WTC11 (cell line): ENCODE data around the gene ZNF317. TPM values are rescaled to one million over a fixed set of nuclear protein-coding genes. Genes with fewer than 3 reads are reported as not detected.

ENCODE experiments used
- ATAC-seq: fragments of 200-7000 bp; cut with Tn5 transposase; 2 replicates; pipeline ENCODE4 v1.10.0; 2021; ENCODE audit warnings: mild to moderate bottlenecking, moderate library complexity
- CTCF ChIA-PET: fragments of 300-600 bp; sonication (Branson Sonifier 250); formaldehyde crosslinking; loops from one replicate; lab custom pipeline; 2021; ENCODE audit warnings: antibody characterized with exemption; lab: Charles Lee
- POLR2A ChIA-PET: fragments of 350-600 bp; sonication (Branson Sonifier 250); formaldehyde crosslinking; loops from one replicate; lab custom pipeline; 2021; ENCODE audit warnings: antibody characterized with exemption; lab: Charles Lee
- DNase-seq: peaks from one replicate; pipeline ENCODE4 v3.0.0; 2021; ENCODE audit warnings: low spot score
- H3K27ac Mint-ChIP-seq: 2 replicates; pipeline ENCODE4 v1.8.0; 2021; ENCODE audit warnings: mixed read lengths
- H3K27me3 Mint-ChIP-seq: 2 replicates; pipeline ENCODE4 v1.8.0; 2021; ENCODE audit warnings: low read depth, mild to moderate bottlenecking, moderate library complexity, mixed read lengths
- H3K36me3 Mint-ChIP-seq: 2 replicates; pipeline ENCODE4 v1.8.0; 2021; ENCODE audit warnings: mixed read lengths
- H3K4me1 Mint-ChIP-seq: 2 replicates; pipeline ENCODE4 v1.8.0; 2022; ENCODE audit warnings: mixed read lengths
- H3K4me3 Mint-ChIP-seq: 2 replicates; pipeline ENCODE4 v1.8.0; 2021; ENCODE audit warnings: mild to moderate bottlenecking, moderate library complexity, mixed read lengths
- H3K9me3 Mint-ChIP-seq: 2 replicates; pipeline ENCODE4 v1.8.0; 2021; ENCODE audit warnings: mixed read lengths
- AFF4 ChIP-seq: sonication (generic); formaldehyde crosslinking; IDR thresholded peaks from 2 replicates; pipeline ENCODE4 v1.8.1; 2023; ENCODE audit warnings: mild to moderate bottlenecking, missing genetic modification reagents, borderline replicate concordance
- CBFB ChIP-seq: sonication (generic); formaldehyde crosslinking; IDR thresholded peaks from 2 replicates; pipeline ENCODE4 v1.8.1; 2022; ENCODE audit warnings: mild to moderate bottlenecking, low read depth, missing genetic modification reagents
- CREB1 ChIP-seq: sonication (generic); formaldehyde crosslinking; IDR thresholded peaks from 2 replicates; pipeline ENCODE4 v1.8.0; 2023; ENCODE audit warnings: mild to moderate bottlenecking, missing genetic modification reagents
- CTCF ChIP-seq: fragments of 200-600 bp; IDR thresholded peaks from 2 replicates; pipeline ENCODE4 v1.8.0; 2022; ENCODE audit warnings: antibody characterized with exemption
- E2F4 ChIP-seq: sonication (generic); formaldehyde crosslinking; IDR thresholded peaks from 2 replicates; pipeline ENCODE4 v1.8.1; 2022; ENCODE audit warnings: low read depth, mild to moderate bottlenecking, moderate library complexity, missing genetic modification reagents, borderline replicate concordance
- E2F5 ChIP-seq: sonication (generic); formaldehyde crosslinking; IDR thresholded peaks from 2 replicates; pipeline ENCODE4 v1.8.1; 2022; ENCODE audit warnings: mild to moderate bottlenecking, moderate library complexity, missing genetic modification reagents
- GTF2I ChIP-seq: fragments of 250-450 bp; sonication (Bioruptor Pico); conservative IDR thresholded peaks from 2 replicates; pipeline ENCODE4 v1.4.0; 2021; ENCODE audit warnings: mild to moderate bottlenecking
- MXD4 ChIP-seq: fragments of 250-450 bp; sonication (Bioruptor Pico); IDR thresholded peaks from 2 replicates; pipeline ENCODE4 v1.8.0; 2021; ENCODE audit warnings: mild to moderate bottlenecking, moderate library complexity, borderline replicate concordance
- NFYB ChIP-seq: sonication (generic); formaldehyde crosslinking; conservative IDR thresholded peaks from 2 replicates; pipeline ENCODE4 v1.8.0; 2022; ENCODE audit warnings: low read depth, missing genetic modification reagents
- PRDM15 ChIP-seq: sonication (generic); formaldehyde crosslinking; IDR thresholded peaks from 2 replicates; pipeline ENCODE4 v1.8.0; 2022; ENCODE audit warnings: missing genetic modification reagents
- SMAD3 ChIP-seq: sonication (generic); formaldehyde crosslinking; IDR thresholded peaks from 2 replicates; pipeline ENCODE4 v1.8.0; 2022; ENCODE audit warnings: missing genetic modification reagents, mild to moderate bottlenecking, borderline replicate concordance
- SMAD4 ChIP-seq: sonication (generic); formaldehyde crosslinking; IDR thresholded peaks from 2 replicates; pipeline ENCODE4 v1.8.0; 2022; ENCODE audit warnings: mild to moderate bottlenecking, missing genetic modification reagents
- USF1 ChIP-seq: sonication (generic); formaldehyde crosslinking; IDR thresholded peaks from 2 replicates; pipeline ENCODE4 v1.8.0; 2022; ENCODE audit warnings: mild to moderate bottlenecking, missing genetic modification reagents
- ZNF232 ChIP-seq: sonication (generic); formaldehyde crosslinking; IDR thresholded peaks from 2 replicates; pipeline ENCODE4 v1.8.0; 2022; ENCODE audit warnings: mild to moderate bottlenecking, missing genetic modification reagents
- ZNF263 ChIP-seq: sonication (generic); formaldehyde crosslinking; IDR thresholded peaks from 2 replicates; pipeline ENCODE4 v1.8.1; 2022; ENCODE audit warnings: low read depth, mild to moderate bottlenecking, moderate library complexity, missing genetic modification reagents
- ZNF317 ChIP-seq: sonication (generic); formaldehyde crosslinking; IDR thresholded peaks from 2 replicates; pipeline ENCODE4 v1.8.1; 2023; ENCODE audit warnings: low read depth, mild to moderate bottlenecking, moderate library complexity, missing genetic modification reagents, borderline replicate concordance
- ZNF396 ChIP-seq: fragments of 250-450 bp; sonication (Bioruptor Pico); IDR thresholded peaks from 2 replicates; pipeline ENCODE4 v1.8.0; 2021; ENCODE audit warnings: mild to moderate bottlenecking, moderate library complexity, borderline replicate concordance
- ZNF425 ChIP-seq: fragments of 250-450 bp; sonication (Bioruptor Pico); conservative IDR thresholded peaks from 2 replicates; pipeline ENCODE4 v1.9.0; 2021; ENCODE audit warnings: mild to moderate bottlenecking
- total RNA-seq: library from RNA; stranded (reverse); gene quantifications from 3 replicates; pipeline ENCODE4 v1.2.3, GENCODE V29; 2021

Gene ZNF317
- total RNA-seq, 1 experiment from 2014 or later, result 38.7 TPM

- Mint-ChIP-seq H3K27ac (no peak overlapping the region), H3K9me3 (peaks cover 48% of the 10 kb centered on the region), H3K4me1 (peaks cover 24% of the 10 kb centered on the region), H3K4me3 (no peak overlapping the region), H3K36me3 (peaks cover 65% of the 10 kb centered on the region), H3K27me3 (no peaks in the 10 kb centered on the region; the same call in 1 of the 2 replicates)
- CTCF ChIA-PET, result no interaction called here
- ATAC-seq (no peak), DNase-seq (no peak)
- TF ChIP-seq ZNF317 (CRISPR knock-in tag) (peak; percentile 99), PRDM15 (CRISPR knock-in tag) (no peak)
- POLR2A ChIA-PET, result no interaction called here
Measured at GRCh38 chr19:9144920-9145319, 4.7 kb downstream of the ZNF317 start.

- peaks cover 14% of the 10 kb centered on the region for H3K4me1 Mint-ChIP-seq
- H3K9me3 Mint-ChIP-seq, result peaks cover 67% of the 10 kb centered on the region
- CTCF ChIA-PET, result no interaction called here
- no peak for ATAC-seq
- H3K4me3 Mint-ChIP-seq, result no peak overlapping the region
- no peak overlapping the region for H3K27ac Mint-ChIP-seq
- no peak for TF ChIP-seq CTCF
- TF ChIP-seq SMAD3 (CRISPR knock-in tag), result no peak
- TF ChIP-seq ZNF263 (CRISPR knock-in tag), result no peak
- no peak for TF ChIP-seq ZNF396
- no peak for TF ChIP-seq E2F4
- no peak for TF ChIP-seq ZNF232 (CRISPR knock-in tag)
- no peak for TF ChIP-seq ZNF425 (CRISPR knock-in tag)
- TF ChIP-seq CBFB, result no peak
- no peak for TF ChIP-seq MXD4 (CRISPR knock-in tag)
- TF ChIP-seq SMAD4, result no peak
- TF ChIP-seq, all 79 proteins: peak for 0
- no peaks in the 10 kb centered on the region; the same call in 1 of the 2 replicates for H3K27me3 Mint-ChIP-seq
- POLR2A ChIA-PET, result no interaction called here
- peaks cover 80% of the 10 kb centered on the region for H3K36me3 Mint-ChIP-seq
- no peak for DNase-seq
Measured at GRCh38 chr19:9146882-9147281, 6.7 kb downstream of the ZNF317 start.

- no peak overlapping the region for H3K4me3 Mint-ChIP-seq
- H3K27ac Mint-ChIP-seq, result no peak overlapping the region
- POLR2A ChIA-PET, result interaction anchor here (1.1 kb wide), 1 partner anchor 9 kb away, joined by 3 read pairs; no protein-coding TSS in a partner anchor
- H3K27me3 Mint-ChIP-seq, result peaks cover 3% of the 10 kb centered on the region; the same call in 1 of the 2 replicates
- peaks cover 90% of the 10 kb centered on the region for H3K36me3 Mint-ChIP-seq
- peaks cover 4% of the 10 kb centered on the region; the same call in 1 of the 2 replicates for H3K4me1 Mint-ChIP-seq
- peaks cover 78% of the 10 kb centered on the region for H3K9me3 Mint-ChIP-seq
- CTCF ChIA-PET, result no interaction called here
- DNase-seq (no peak), ATAC-seq (no peak)
- TF ChIP-seq NFYB (CRISPR knock-in tag), result peak; percentile 55
- TF ChIP-seq GTF2I (CRISPR knock-in tag), result no peak
- no peak for TF ChIP-seq E2F5 (CRISPR knock-in tag)
- peak; percentile 56; the same call in 1 of the 2 replicates for TF ChIP-seq USF1 (CRISPR knock-in tag)
- TF ChIP-seq AFF4 (CRISPR knock-in tag), result no peak
- TF ChIP-seq CREB1 (CRISPR knock-in tag), result no peak
Measured at GRCh38 chr19:9148697-9149096, 8.5 kb downstream of the ZNF317 start.
